H1 (cell line): ENCODE results near the gene EDC3. TPM values are rescaled to one million over a fixed set of nuclear protein-coding genes. Genes with fewer than 3 reads are reported as not detected.

ENCODE experiments used
- CTCF ChIA-PET: fragments of 300-600 bp; sonication (Branson Sonifier 250); formaldehyde crosslinking; loops from one replicate; lab custom pipeline; 2021; ENCODE audit not compliant: partially characterized antibody; lab: Charles Lee
- POLR2A ChIA-PET: fragments of 300-600 bp; sonication (Branson Sonifier 250); formaldehyde crosslinking; loops from one replicate; lab custom pipeline; 2021; ENCODE audit warnings: inconsistent platforms; ENCODE audit not compliant: partially characterized antibody; lab: Charles Lee
- DNase-seq, 2 experiments: peaks; one replicate each; pipeline versions ENCODE4 v3.0.0 to v3.0.0-alpha.2; 2010 to 2022; ENCODE audit warnings: low spot score in 2 of 2, low read depth in 1 of 2, mixed read lengths in 1 of 2
- FAIRE-seq: peaks from 2 replicates; lab custom pipeline; 2011; peaks lifted over from hg19 to GRCh38; lab: Jason Lieb, UNC
- H2AFZ ChIP-seq: 2 replicates; pipeline ENCODE4 v1.8.1; 2012; ENCODE audit warnings: low read length, inconsistent platforms
- H2AK5ac ChIP-seq: 2 replicates; pipeline ENCODE4 v1.6.1; 2013; ENCODE audit warnings: low read depth, low read length
- H2BK120ac ChIP-seq: replicated peaks from 2 replicates; pipeline ENCODE3; 2013; ENCODE audit warnings: low read depth, low read length, inconsistent platforms
- H2BK12ac ChIP-seq: 2 replicates; pipeline ENCODE4 v1.6.1; 2013; ENCODE audit warnings: low read depth, low read length
- H2BK15ac ChIP-seq: 2 replicates; pipeline ENCODE4 v1.6.1; 2013; ENCODE audit warnings: low read length
- H2BK20ac ChIP-seq: 2 replicates; pipeline ENCODE4 v1.6.1; 2013; ENCODE audit warnings: low read length
- H2BK5ac ChIP-seq: 2 replicates; pipeline ENCODE4 v1.6.1; 2013; ENCODE audit warnings: low read depth, low read length
- H3K14ac ChIP-seq: 2 replicates; pipeline ENCODE4 v1.6.1; 2013; ENCODE audit warnings: inconsistent platforms; ENCODE audit not compliant: insufficient read length
- H3K18ac ChIP-seq: 2 replicates; pipeline ENCODE4 v1.6.1; 2013; ENCODE audit warnings: low read length; ENCODE audit errors: extremely low read depth
- H3K23ac ChIP-seq: 2 replicates; pipeline ENCODE4 v1.6.1; 2013; ENCODE audit warnings: inconsistent platforms; ENCODE audit not compliant: insufficient read length
- H3K23me2 ChIP-seq: 2 replicates; pipeline ENCODE4 v1.6.1; 2013; ENCODE audit warnings: low read depth, low read length
- H3K27ac ChIP-seq: 2 replicates; pipeline ENCODE4 v1.6.1; 2011; ENCODE audit warnings: low read depth, low read length, inconsistent platforms
- H3K27me3 ChIP-seq, 4 experiments: replicated peaks in 1 of 4; 1 replicate in 1 of 4; 2 replicates in 3 of 4; pipeline versions ENCODE4 v1.6.1 to v1.8.1; 2011 to 2013; ENCODE audit warnings: low read length in 3 of 4, mild to moderate bottlenecking in 3 of 4, inconsistent platforms in 2 of 4, mixed read lengths in 2 of 4, moderate library complexity in 1 of 4; ENCODE audit not compliant: control insufficient read depth in 3 of 4, insufficient read depth in 3 of 4; ENCODE audit errors: extremely low read depth in 1 of 4
- H3K36me3 ChIP-seq, 4 experiments: 2 replicates each; pipeline versions ENCODE4 v1.6.1 to v1.8.1; 2011 to 2013; ENCODE audit warnings: mild to moderate bottlenecking in 4 of 4, low read length in 3 of 4, moderate library complexity in 2 of 4, control low read depth in 1 of 4, inconsistent platforms in 1 of 4; ENCODE audit not compliant: insufficient read depth in 4 of 4, control insufficient read depth in 2 of 4
- H3K4ac ChIP-seq: replicated peaks from 2 replicates; pipeline ENCODE3; 2013; ENCODE audit warnings: low read length, low read depth, mixed read lengths, inconsistent platforms; ENCODE audit not compliant: insufficient read length
- H3K4me1 ChIP-seq, 4 experiments: replicated peaks in 1 of 4; 1 replicate in 1 of 4; 2 replicates in 3 of 4; pipeline versions ENCODE4 v1.6.1 to v1.8.1; 2011 to 2013; ENCODE audit warnings: low read length in 3 of 4, inconsistent platforms in 2 of 4, mixed read lengths in 1 of 4; ENCODE audit not compliant: insufficient read depth in 4 of 4, control insufficient read depth in 3 of 4
- H3K4me2 ChIP-seq, 2 experiments: 2 replicates each; pipeline versions ENCODE4 v1.6.1 to v1.8.1; 2011 to 2013; ENCODE audit warnings: low read depth in 2 of 2, low read length in 2 of 2, control low read depth in 1 of 2, inconsistent platforms in 1 of 2, mild to moderate bottlenecking in 1 of 2; ENCODE audit not compliant: insufficient read depth in 1 of 2
- H3K4me3 ChIP-seq, 4 experiments: fragments of 200-600, 300-600 bp in 1 of 4; sonication (generic), shearing (Covaris generic), sonication (Bioruptor Twin) in 1 of 4; 2 replicates each; pipeline versions ENCODE4 v1.5.1 to v1.8.1; 2011 to 2016; ENCODE audit warnings: low read length in 4 of 4, low read depth in 3 of 4, control low read depth in 2 of 4, inconsistent platforms in 2 of 4, mild to moderate bottlenecking in 2 of 4, mixed read lengths in 1 of 4, moderate library complexity in 1 of 4; ENCODE audit not compliant: insufficient read depth in 2 of 4; ENCODE audit errors: extremely low read depth in 1 of 4
- H3K56ac ChIP-seq: replicated peaks from 2 replicates; pipeline ENCODE3; 2013; ENCODE audit warnings: low read depth, mild to moderate bottlenecking, mixed read lengths, low read length, inconsistent platforms; ENCODE audit not compliant: insufficient read length
- H3K79me1 ChIP-seq: 2 replicates; pipeline ENCODE4 v1.6.1; 2013; ENCODE audit warnings: low read depth, low read length, control low read depth
- H3K79me2 ChIP-seq, 2 experiments: 2 replicates each; pipeline versions ENCODE4 v1.6.1 to v1.8.1; 2012 to 2013; ENCODE audit warnings: low read length in 2 of 2, mild to moderate bottlenecking in 2 of 2, inconsistent platforms in 1 of 2; ENCODE audit not compliant: insufficient read depth in 2 of 2, control insufficient read depth in 1 of 2
- H3K9ac ChIP-seq, 4 experiments: replicated peaks in 1 of 4; 1 replicate in 1 of 4; 2 replicates in 3 of 4; pipeline versions ENCODE4 v1.6.1 to v1.8.1; 2011 to 2013; ENCODE audit warnings: low read depth in 3 of 4, low read length in 3 of 4, control low read depth in 2 of 4, mild to moderate bottlenecking in 2 of 4, moderate library complexity in 2 of 4, inconsistent platforms in 1 of 4; ENCODE audit errors: extremely low read depth in 1 of 4
- H3K9me3 ChIP-seq, 2 experiments: 2 replicates each; pipeline versions ENCODE4 v1.6.1 to v1.8.1; 2012 to 2013; ENCODE audit warnings: mild to moderate bottlenecking in 2 of 2, moderate library complexity in 2 of 2, control low read depth in 1 of 2, inconsistent platforms in 1 of 2, low read depth in 1 of 2, low read length in 1 of 2, mixed read lengths in 1 of 2; ENCODE audit not compliant: insufficient read depth in 2 of 2
- H4K20me1 ChIP-seq, 2 experiments: replicated peaks in 1 of 2; 2 replicates each; pipeline versions ENCODE3 to v1.8.1; 2011 to 2013; ENCODE audit warnings: inconsistent platforms in 2 of 2, low read length in 2 of 2, mild to moderate bottlenecking in 1 of 2; ENCODE audit not compliant: insufficient read depth in 2 of 2, control insufficient read depth in 1 of 2
- H4K5ac ChIP-seq: 2 replicates; pipeline ENCODE4 v1.6.1; 2013; ENCODE audit warnings: low read length, low read depth, mixed read lengths, inconsistent platforms; ENCODE audit not compliant: insufficient read length
- H4K8ac ChIP-seq: 2 replicates; pipeline ENCODE4 v1.8.0; 2013; ENCODE audit warnings: mild to moderate bottlenecking, moderate library complexity, low read length, inconsistent platforms; ENCODE audit not compliant: insufficient read depth; ENCODE audit errors: extremely low read depth
- H4K91ac ChIP-seq: replicated peaks from 2 replicates; pipeline ENCODE3; 2013; ENCODE audit warnings: low read length, mixed read lengths, inconsistent platforms; ENCODE audit not compliant: insufficient read length
- CEBPB ChIP-seq: IDR thresholded peaks from 2 replicates; pipeline ENCODE4 v1.6.1; 2012; ENCODE audit warnings: low read depth, low read length
- CREB1 ChIP-seq: IDR thresholded peaks from 2 replicates; pipeline ENCODE4 v1.6.1; 2012; ENCODE audit warnings: inconsistent platforms
- GABPA ChIP-seq: IDR thresholded peaks from 2 replicates; pipeline ENCODE4 v1.6.1; 2011; ENCODE audit warnings: mild to moderate bottlenecking, low read length, moderate library complexity, borderline replicate concordance; ENCODE audit not compliant: insufficient read depth
- GTF2F1 ChIP-seq: IDR thresholded peaks from 2 replicates; pipeline ENCODE4 v1.6.1; 2012; ENCODE audit warnings: low read depth, low read length, improper control_type of control experiment, borderline replicate concordance
- POLR2A ChIP-seq, 2 experiments: IDR thresholded peaks; 1 replicate in 1 of 2; 2 replicates in 1 of 2; pipeline ENCODE4 v1.6.1; 2011; ENCODE audit warnings: low read depth in 2 of 2, low read length in 2 of 2, mild to moderate bottlenecking in 2 of 2; ENCODE audit errors: control extremely low read depth in 1 of 2
- POLR2AphosphoS5 ChIP-seq: IDR thresholded peaks from 2 replicates; pipeline ENCODE4 v1.6.1; 2011; ENCODE audit warnings: low read depth, low read length
- RBBP5 ChIP-seq: IDR thresholded peaks from 2 replicates; pipeline ENCODE4 v1.7.1; 2012; ENCODE audit warnings: low read depth, mild to moderate bottlenecking, inconsistent platforms, low read length, moderate library complexity, borderline replicate concordance
- RNF2 ChIP-seq: fragments of 200-900, 300-1000 bp; sonication (generic); IDR thresholded peaks from 2 replicates; pipeline ENCODE4 v1.7.1; 2016; ENCODE audit warnings: borderline replicate concordance, low read depth, mild to moderate bottlenecking, antibody characterized with exemption, low read length; ENCODE audit not compliant: poor library complexity, severe bottlenecking; ENCODE audit errors: missing control alignments
- SP4 ChIP-seq: IDR thresholded peaks from 2 replicates; pipeline ENCODE4 v1.6.1; 2012; ENCODE audit warnings: low read length, inconsistent platforms
- TCF12 ChIP-seq: IDR thresholded peaks from 2 replicates; pipeline ENCODE4 v1.6.1; 2011; ENCODE audit warnings: low read depth, mild to moderate bottlenecking, low read length
- TEAD4 ChIP-seq: IDR thresholded peaks from 2 replicates; pipeline ENCODE4 v1.6.1; 2012; ENCODE audit warnings: low read depth, low read length, inconsistent platforms, mixed read lengths
- WGBS, 2 experiments: shearing (Covaris generic) in 1 of 2; methylation state at CpG; one replicate each; pipeline versions ENCODE4 v1.1.6 to v1.1.7; 2013 to 2015; ENCODE audit warnings: low lambda C conversion rate in 2 of 2, mixed read lengths in 2 of 2, inconsistent platforms in 1 of 2, low coverage in 1 of 2, missing lambda C conversion rate in 1 of 2; ENCODE audit not compliant: insufficient replicate concordance in 2 of 2, insufficient coverage in 1 of 2, insufficient read length in 1 of 2; ENCODE audit errors: extremely low coverage in 1 of 2, missing lambda C conversion rate in 1 of 2; 5-methylcytosine and 5-hydroxymethylcytosine counted together
- polyA plus RNA-seq, 7 experiments: library from polyadenylated mRNA; depleted of rRNA in 3 of 7; stranded (reverse) in 5 of 7; unstranded in 2 of 7; fragments of >200 nt in 5 of 7; fragments of 200-250 nt in 2 of 7; gene quantifications; 1 replicate in 5 of 7; 2 replicates in 1 of 7; 4 replicates in 1 of 7; pipeline versions ENCODE4 v1.2.1 to v1.2.3, GENCODE V29; 2011 to 2013; ENCODE audit warnings: missing spikeins in 2 of 7, mixed read lengths in 2 of 7
- total RNA-seq: library from RNA; stranded (reverse); fragmentation: NEBNext Ultra II Directional; extraction: Animal tissue kit (Norgen Biotek cat#: 25700); gene quantifications from 2 replicates; pipeline ENCODE4 v1.2.1, GENCODE V29; 2021
- TF ChIP-seq, protein P1 (sequence below): IDR thresholded peaks from 2 replicates; pipeline ENCODE4 v1.6.1; 2011; ENCODE audit warnings: low read depth, mild to moderate bottlenecking, low read length; ENCODE audit not compliant: insufficient read depth
- TF ChIP-seq, protein P2 (sequence below): IDR thresholded peaks from 2 replicates; pipeline ENCODE4 v1.6.1; 2011; ENCODE audit warnings: low read length, improper control_type of control experiment

Gene EDC3
- total and polyA plus RNA-seq, 2 of the 8 experiments (the other 6 are each of a cell fraction or from before 2014, with no cell fraction given), result 45.0 to 50.8 TPM

DNA sequence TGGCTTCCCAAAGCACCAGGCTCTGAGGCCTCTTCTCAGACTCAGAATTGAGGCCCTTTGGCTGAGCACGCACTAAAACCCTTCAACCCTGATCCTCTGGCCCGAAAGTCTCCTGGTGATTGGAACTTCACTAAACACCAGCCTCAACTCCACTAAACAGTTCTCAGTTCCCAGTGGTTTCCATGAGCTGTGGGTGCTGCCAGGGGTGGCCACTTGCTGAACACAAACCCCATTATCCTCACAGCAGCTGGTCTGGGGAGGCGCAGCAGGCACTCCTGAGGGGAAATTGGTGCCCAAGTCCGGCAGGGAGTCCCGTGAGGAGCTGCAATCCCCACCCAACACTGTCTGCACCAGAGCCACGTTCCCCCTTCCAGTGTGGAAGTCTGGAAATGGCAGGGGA is 84.0 kb downstream of the EDC3 start:
- Histone ChIP-seq H4K5ac (no peak overlapping the region), H4K91ac (no peak overlapping the region), H3K4me1 (peaks cover 0 to 5% (median 2%) of the 10 kb centered on the region in 4 experiments; a peak in 5 of 7 replicates), H3K79me1 (peaks cover 1% of the 10 kb centered on the region), H3K56ac (no peak overlapping the region), H3K4me3 (no peak overlapping the region), H3K23ac (no peak overlapping the region), H2BK20ac (no peak overlapping the region), H3K27ac (no peak overlapping the region), H2BK120ac (no peak overlapping the region), H3K23me2 (peaks cover 16% of the 10 kb centered on the region; the same call in 1 of the 2 replicates), H2BK5ac (no peak overlapping the region), H3K4ac (no peak overlapping the region), H3K27me3 (peaks cover 0 to 15% (median 11%) of the 10 kb centered on the region in 4 experiments; a peak in 5 of 7 replicates), H2BK15ac (no peak overlapping the region), H3K79me2 (peaks cover 6 to 10% of the 10 kb centered on the region in 2 experiments), H2AFZ (no peak overlapping the region), H4K20me1 (peaks cover 7% of the 10 kb centered on the region in 2 experiments), H4K8ac (no peak overlapping the region), H2BK12ac (no peak overlapping the region), H3K36me3 (no peaks in the 10 kb centered on the region), H3K9me3 (no peaks in the 10 kb centered on the region), H3K18ac (no peak overlapping the region), H2AK5ac (no peak overlapping the region), H3K4me2 (no peak overlapping the region), H3K9ac (no peak overlapping the region), H3K14ac (no peak overlapping the region)
- no peak for DNase-seq
- FAIRE-seq, result no peak
- ChIA-PET CTCF (interaction anchor here (0.8 to 37.5 kb wide), 9 partner anchors 9 to 289 kb away, joined by 3 to 1439 read pairs (median 4); partner anchors contain the start of genes CSK, CYP1A2 and SEMA7A), POLR2A (interaction anchor here (1.1 to 10.0 kb wide), 4 partner anchors 8 to 150 kb away, joined by 3 to 122 read pairs (median 6); no protein-coding TSS in a partner anchor)
- WGBS, 2 experiments, result 83% methylated on average over 6 of the region's 6 CpGs; no CpG with 5 or more reads in 1 of the 2 experiments
- TF ChIP-seq, protein P1, sequence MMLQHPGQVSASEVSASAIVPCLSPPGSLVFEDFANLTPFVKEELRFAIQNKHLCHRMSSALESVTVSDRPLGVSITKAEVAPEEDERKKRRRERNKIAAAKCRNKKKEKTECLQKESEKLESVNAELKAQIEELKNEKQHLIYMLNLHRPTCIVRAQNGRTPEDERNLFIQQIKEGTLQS, result no peak
- TF ChIP-seq GABPA, result no peak
- no peak for TF ChIP-seq RBBP5
- TF ChIP-seq SP4, result no peak
- TF ChIP-seq, protein P2, sequence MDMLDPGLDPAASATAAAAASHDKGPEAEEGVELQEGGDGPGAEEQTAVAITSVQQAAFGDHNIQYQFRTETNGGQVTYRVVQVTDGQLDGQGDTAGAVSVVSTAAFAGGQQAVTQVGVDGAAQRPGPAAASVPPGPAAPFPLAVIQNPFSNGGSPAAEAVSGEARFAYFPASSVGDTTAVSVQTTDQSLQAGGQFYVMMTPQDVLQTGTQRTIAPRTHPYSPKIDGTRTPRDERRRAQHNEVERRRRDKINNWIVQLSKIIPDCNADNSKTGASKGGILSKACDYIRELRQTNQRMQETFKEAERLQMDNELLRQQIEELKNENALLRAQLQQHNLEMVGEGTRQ, result no peak
- no peak for TF ChIP-seq TEAD4
- TF ChIP-seq POLR2AphosphoS5, result no peak
- no peak for TF ChIP-seq POLR2A (IDR thresholded peaks at IDR 0.05; ENCODE audit: control extremely low read depth in 1 of 2, low read depth in 2 of 2, low read length in 2 of 2)
- TF ChIP-seq CEBPB, result no peak
- no peak for TF ChIP-seq GTF2F1
- TF ChIP-seq RNF2, result no peak
- no peak for TF ChIP-seq TCF12
- TF ChIP-seq CREB1, result no peak
